ENCODE measurements around the gene POLR3GL.

The POLR3GL gene

DNA sequence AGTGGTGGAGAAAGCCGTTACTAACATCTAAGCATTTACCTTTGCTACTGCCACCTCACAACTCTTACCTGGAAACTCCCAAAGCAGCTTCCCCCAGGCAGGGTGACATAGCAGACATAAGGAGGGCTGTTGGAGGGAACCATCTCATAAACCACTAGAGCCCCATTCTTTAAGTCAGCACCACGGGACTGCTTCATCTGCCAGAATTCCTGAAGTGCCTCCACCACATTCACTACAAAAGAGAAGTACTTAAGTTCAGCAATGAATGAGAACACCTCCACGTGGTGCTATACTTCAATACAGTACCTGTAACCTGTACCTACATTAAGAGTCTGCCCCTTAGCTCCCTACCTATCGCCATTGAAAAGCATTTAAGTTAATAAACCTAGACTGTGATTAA lies 16.9 kb upstream of the POLR3GL start:
- DNase-seq, result no peak

DNA sequence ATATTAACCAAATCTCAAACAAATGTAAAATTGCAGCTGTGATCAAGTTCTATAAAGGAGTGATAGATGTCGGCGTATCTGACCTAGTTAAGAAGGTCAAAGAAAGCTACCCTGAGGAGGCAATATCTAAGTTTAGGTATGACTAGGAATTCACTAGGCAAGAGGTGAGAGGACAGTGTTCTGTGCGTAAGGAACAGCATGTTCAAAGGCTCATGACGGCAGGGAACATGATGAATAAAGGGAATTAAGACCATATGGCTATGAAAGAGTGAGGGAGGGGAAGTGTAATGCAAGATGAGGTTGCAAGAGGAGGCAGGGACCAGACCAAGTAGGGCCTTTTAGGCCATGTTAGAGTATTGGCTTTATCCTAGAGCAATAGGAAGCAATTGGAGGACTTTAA lies 15.3 kb upstream of the POLR3GL start:
- DNase-seq, result no peak

DNA sequence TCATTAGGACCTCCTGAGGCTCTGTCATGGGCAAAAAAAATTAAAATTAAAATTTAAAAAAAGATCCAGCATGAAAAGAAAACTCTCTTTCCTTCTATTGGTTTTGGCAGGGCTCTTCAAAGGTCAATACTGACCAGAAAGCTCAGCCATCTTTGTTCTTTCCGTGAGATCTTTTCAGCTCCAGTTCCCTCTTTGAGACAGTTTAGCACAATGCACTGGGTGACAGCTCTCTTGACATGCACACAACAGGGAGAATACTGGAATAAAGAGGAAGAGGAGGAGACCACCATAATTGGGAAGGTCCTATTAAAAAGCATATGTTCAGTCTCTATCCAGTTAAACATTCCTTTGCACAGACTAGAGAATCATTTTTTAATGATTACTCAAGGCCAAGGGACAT lies 13.0 kb upstream of the POLR3GL start:
- DNase-seq, result no peak

DNA sequence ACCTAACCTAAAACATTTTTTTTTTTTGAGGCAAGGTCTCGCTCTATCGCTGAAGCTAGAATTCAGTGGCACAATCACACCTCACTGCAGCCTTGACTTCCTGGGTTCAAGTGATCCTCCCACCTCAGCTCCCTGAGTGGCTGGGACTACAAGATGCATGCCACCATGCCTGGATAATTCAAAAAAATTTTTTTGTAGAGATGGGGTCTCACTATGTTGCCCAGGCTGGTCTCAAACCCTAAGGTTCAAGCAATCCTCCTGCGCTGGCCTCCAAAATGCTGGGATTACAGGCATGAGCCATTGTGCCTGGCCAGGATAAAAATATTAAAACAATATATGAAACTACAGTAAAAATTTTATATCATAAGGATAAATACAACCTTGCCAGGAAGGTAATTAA lies 11.6 kb upstream of the POLR3GL start:
- DNase-seq, result no peak

DNA sequence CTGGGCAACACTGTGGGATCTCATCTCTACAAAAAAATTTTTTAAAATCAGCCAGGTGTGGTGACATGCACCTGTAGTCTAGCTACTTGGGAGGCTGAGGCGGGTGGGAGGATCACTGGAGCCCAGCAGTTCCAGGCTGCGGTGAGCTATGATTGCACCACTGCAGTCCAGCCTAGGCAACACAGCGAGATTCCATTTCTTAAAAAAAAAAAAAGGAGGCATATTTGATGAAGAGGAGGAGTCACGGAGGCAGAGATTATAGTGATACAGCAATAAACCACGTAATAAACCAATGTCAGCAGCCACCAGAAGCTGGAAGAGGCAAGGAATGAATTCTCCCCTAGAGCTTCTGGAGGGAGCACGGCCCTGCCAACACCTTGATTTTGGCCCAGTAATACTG lies 10.6 kb upstream of the POLR3GL start:
- DNase-seq, result no peak

GRCh38 chr1:145955436-145955835 lies 9.1 kb upstream of the POLR3GL start:
- DNase-seq, result peak in 3 of 56 donors; percentile 3 to 30 (median 5)

- DNase-seq, result no peak
These were observed 8.1 kb upstream of the POLR3GL start for GRCh38 chr1:145956361-145956760.

GRCh38 chr1:145956781-145957442 lies 7.6 kb upstream of the POLR3GL start:
- peak in 12 of 56 donors; percentile 1 to 45 (median 10) for DNase-seq

- peak; percentile 80 to 98 (median 96) for DNase-seq
These were observed 6.8 kb upstream of the POLR3GL start, which contains the start of gene LIX1L for GRCh38 chr1:145957443-145958319. Gene LIX1L, minus strand, starts transcription at chr1:145958017. Its CDS starts 90 bp downstream, at chr1:145957927.

DNA sequence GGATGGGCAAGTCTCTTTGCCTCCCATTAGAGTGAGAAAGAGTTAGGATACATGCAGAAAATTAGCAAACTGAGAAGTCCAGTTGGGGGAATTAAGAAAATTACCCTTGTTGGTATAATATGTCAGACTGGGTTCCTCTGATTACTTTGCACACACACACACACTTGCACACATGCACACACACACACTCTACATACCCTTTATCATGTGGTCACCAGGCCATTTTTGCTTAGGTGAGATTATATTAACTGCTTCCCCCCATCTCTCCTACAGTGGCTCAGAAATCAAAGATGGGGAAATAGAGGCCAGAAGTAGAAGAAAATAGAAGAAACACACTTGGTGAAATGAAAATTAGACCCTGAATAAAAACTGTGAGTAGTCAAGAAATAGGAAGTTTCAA lies 5.8 kb upstream of the POLR3GL start:
- no peak for DNase-seq

GRCh38 chr1:145959333-145959732 lies 5.2 kb upstream of the POLR3GL start:
- DNase-seq, result no peak

DNA sequence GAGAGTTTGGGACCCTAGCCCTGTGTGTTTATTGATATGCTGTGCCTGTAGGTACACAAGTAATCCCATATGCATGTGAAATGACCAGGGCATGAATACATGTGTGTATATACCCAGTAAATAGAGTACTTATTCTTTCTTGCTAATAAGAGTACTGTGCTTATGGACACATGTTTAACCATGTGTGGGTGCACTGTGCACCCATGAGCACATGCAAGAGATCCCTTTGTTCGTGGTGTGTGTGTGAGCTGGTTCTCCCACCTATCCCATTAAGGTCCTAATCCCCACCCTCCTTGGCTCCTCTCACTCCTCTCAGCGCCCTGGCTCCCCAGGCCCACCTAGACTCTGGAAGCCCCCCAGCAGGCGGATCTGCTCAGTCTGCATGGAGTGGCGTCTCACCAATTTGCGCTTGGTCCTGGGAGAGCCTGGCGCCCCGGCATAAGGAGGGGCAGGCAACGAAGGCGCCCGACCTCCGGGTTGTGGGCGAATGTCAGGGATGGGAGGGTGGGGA lies 4.5 kb upstream of the POLR3GL start:
- DNase-seq, result peak in 3 of 56 donors; percentile 39 to 60 (median 49)

- DNase-seq, result peak in 51 of 56 donors; percentile 15 to 81 (median 65)
These were observed 3.9 kb upstream of the POLR3GL start for GRCh38 chr1:145960468-145961108.

GRCh38 chr1:145961109-145961424 lies 3.4 kb upstream of the POLR3GL start:
- DNase-seq, result peak in 1 of 56 donors; percentile 28

GRCh38 chr1:145961425-145962156 lies 2.9 kb upstream of the POLR3GL start:
- DNase-seq, result peak in 51 of 56 donors; percentile 14 to 78 (median 43)

GRCh38 chr1:145962157-145963102 lies 2.1 kb upstream of the POLR3GL start:
- DNase-seq, result peak in 55 of 56 donors; percentile 16 to 88 (median 72)

DNA sequence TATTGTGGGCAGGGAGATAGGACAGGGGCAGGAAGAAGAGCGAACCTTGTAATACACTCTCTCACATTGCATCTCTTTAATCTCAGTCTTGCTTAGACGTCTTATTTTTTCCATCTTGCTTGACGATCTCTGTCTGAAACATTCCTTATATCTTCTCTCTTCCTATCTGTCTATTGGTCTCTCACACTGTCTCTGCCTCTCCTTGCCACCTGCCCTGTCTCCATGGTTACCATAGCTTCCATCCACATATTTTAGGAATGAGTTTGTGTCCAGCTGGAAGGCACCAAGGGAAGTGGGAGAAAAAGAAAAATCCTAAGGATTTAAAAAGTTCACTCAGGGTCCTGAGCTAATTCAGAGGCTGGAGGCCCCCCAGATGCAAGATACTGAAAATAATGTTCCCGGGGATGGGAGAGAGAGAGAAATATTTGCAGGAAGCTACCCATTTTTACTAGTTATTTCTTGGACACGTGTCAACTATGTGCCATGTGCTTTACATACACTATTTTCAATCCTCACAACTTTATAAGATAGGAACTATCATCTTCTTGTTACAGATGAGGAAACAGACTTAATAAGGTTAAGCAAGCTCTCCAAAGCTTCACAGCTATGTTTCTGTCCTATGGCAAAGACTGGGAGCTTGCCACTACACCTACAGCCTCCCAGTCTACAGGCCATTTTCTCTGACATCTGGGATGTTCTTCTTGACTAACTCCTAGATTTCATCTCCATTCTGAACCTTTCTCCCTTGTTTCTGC lies 1.0 kb upstream of the POLR3GL start:
- no peak for DNase-seq

DNA sequence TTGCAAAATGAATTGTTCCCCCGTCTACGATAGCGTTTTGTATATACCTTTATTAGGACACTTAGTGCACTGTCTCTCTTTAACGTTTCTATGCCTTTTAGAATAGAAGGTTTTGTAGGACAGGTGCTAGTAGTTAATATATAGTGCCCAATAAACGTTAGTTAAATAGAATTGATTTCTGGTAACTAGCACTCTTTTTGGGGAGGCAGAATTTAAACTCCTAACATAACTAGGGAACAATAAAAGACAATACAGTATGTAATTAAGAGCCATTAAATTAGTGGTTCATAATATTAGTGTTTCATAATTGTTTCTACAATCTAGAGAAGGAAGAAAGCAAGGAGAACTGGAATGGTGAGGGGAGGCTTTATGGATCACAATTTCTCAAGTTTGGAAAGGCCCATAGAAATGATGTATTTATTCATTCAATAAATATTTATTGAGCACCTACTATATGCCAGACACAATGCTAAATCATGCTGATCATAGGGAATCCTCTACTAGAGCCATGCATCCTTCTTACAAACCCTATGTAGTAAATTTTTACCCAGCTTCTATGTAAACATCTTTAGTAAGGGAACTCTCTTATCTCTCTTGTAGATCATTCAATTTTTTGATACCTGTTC lies 742 bp downstream of the POLR3GL start:
- DNase-seq, result no peak

- no peak for DNase-seq
These were observed 2.8 kb downstream of the POLR3GL start for GRCh38 chr1:145967288-145967687.
